NCI-H146 (cell line): ENCODE results near the gene SPOPL.
"Not testable (repeated sequence)": the region's sequence is repeated elsewhere in the genome, so short reads cannot be mapped to it uniquely, and the experiment has no call there.

Experiments
- DNase-seq: peaks from one replicate; lab custom pipeline; 2025; lab: John Stamatoyannopoulos, UW

Gene SPOPL

GRCh38 chr2:138523673-138524042, 22.1 kb downstream of the SPOPL start:
- not testable (repeated sequence) for DNase-seq

DNA sequence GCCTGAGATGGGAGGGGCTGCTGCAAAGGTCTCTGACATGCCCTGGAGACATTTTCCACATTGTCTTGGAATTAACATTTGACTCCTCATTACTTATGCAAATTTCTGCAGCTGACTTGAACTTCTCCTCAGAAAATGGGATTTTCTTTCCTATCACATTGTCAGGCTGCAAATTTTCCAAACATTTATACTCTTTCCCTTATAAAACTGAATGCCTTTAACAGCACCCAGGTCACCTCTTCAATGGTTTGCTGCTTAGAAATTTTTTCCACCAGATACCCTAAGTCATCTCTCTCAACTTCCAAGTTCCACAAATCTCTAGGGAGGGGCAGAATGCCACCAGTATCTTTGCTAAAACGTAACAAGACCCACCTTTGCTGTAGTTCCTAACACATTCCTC, 22.8 kb downstream of the SPOPL start:
- not testable (repeated sequence) for DNase-seq

- no peak for DNase-seq
These were observed 30.3 kb downstream of the SPOPL start for GRCh38 chr2:138531913-138532312.

DNA sequence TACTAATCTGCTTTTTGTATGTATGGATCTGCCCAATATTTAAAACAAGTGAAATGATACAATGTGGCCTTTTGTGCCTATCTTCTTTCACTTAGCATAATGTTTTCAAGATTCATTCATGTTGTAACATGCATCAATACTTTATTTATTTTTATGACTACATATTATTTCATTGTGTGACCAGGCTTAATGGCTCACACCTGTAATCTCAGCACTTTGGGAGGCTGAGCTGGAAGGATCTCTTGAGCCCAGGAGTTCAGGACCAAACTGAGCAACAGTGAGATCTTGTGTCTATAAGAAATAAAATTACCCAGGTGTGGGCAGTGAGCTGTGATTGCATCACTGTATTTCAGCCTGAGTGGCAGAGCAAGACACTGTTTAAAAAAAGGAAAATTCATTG, 33.2 kb downstream of the SPOPL start:
- DNase-seq, result no peak

DNA sequence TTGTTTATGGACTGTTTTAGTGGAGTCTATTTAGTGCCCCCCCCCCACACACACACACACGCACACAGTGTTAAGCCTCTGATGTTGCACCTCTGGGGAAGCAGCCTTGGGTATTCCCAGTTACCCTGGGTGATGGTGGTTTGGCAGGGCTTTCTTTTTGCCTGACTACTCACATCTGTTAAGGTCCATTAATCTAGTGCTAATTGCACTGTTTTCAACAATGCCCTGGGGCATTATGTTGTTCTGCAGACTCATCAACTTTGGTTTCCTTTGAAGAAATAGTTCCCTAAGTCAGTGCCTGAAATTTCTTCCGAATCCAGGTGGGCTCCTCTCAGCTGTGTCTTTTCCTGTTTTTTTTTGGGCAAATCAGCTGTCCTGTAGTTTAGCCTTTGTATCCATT, 34.7 kb downstream of the SPOPL start:
- DNase-seq, result peak; percentile 54

DNA sequence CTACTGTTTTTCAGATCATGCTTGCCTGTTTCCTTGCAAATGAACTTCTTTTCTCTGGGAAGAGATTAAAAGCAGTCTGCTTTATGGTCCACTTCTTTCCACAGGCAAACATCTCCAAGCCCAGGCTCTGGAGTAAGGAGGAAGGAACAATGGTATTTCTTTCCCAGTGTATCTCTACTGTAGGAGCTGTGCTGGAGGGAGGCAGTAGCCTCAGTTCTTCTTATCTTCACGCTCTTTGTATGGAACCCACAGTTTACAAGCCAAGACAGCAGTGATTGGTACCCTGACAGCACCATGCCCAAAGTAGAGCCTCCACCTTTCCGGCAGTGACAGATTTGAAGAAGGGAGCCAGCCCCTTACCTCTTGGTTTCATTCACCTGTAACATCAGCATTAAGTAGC, 35.2 kb downstream of the SPOPL start:
- no peak for DNase-seq

- DNase-seq, result no peak
These were observed 35.8 kb downstream of the SPOPL start for GRCh38 chr2:138537170-138537915.

GRCh38 chr2:138544206-138544605, 42.6 kb downstream of the SPOPL start:
- DNase-seq, result not testable (repeated sequence)

- DNase-seq, result no peak
These were observed 47.2 kb downstream of the SPOPL start for GRCh38 chr2:138548796-138549195.

DNA sequence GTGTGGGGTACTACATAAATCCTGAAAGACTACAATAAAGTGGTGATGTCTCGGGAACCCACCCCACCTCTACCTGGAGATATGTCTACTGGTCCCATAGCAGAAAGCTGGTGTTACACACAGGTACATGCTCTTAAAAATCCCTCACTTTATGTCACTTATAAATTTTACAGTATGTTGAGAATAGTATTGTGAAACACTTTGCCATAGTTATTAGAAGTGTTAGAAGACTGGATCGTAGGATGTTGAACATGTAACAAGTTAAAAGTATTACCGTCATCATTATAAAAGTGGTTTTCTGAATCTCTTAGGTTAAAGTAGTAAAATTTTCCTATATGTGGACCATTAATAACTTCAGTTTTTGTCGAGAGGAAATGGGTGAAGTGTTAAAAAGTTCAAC, 48.6 kb downstream of the SPOPL start:
- DNase-seq, result no peak

DNA sequence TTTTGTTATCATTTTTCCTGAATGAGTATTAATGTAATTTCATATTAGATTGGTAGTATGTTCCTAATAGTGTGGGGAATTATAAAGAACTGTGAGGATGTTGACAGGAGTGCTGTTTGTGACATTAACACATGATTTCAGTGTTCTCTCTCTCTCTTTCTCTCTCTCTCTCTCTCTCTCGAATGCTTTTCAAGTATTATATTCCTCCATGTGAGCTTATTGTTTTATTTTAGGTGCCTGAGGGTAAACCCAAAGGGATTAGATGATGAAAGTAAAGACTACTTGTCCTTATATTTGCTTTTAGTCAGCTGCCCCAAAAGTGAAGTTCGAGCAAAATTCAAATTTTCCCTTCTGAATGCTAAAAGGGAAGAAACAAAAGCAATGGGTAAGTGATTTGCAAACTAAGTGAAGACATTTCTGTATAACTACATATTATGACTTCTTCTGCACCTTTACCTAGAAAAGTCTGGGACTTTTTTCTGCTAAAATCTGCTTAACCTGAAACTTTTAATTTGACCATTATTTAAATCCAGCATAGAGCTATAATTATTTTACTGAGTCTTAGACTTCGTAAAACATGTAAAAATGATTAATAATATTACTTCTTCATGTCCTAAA, 49.2 kb downstream of the SPOPL start:
- DNase-seq, result no peak

DNA sequence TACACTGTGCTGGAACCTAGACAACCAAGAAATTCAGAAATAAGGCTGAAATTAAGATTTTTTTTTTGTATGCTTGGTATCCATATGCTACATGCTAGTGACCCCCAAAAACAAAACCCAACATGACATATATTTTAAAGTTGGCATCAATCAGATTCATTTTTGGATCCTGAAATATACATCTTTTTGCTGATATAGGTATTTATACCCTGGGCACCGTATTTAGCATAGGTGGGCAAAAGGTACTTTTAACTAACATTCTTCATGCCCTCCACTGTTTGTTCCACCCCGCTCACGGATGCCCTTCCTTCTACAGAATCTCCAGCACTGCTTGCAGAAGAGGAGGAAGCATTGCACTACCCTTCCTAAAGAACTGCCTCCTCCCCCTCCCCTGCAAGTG, 52.6 kb downstream of the SPOPL start:
- no peak for DNase-seq

GRCh38 chr2:138559641-138560040, 58.1 kb downstream of the SPOPL start:
- DNase-seq, result no peak

GRCh38 chr2:138564586-138565229, 63.1 kb downstream of the SPOPL start:
- DNase-seq, result no peak

- DNase-seq, result no peak
These were observed 63.6 kb downstream of the SPOPL start for GRCh38 chr2:138565230-138565598.

DNA sequence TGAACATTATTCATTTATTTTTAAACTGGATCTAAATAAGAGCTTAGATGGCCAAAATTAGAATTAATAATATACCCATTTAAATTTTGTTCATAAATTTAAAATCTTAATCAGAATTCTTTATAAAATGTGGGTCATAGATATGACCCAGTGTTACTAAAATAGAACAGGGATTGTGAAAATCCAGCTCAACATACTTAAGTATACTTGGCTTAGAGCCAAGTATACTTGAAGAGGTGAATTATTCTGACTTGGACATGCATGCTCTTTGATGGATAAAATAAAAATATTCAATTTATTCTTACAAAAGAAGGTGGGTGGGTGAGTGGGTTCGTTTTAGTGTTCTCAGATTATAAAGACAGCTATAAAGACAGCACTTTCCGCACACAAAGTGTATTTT, 70.7 kb downstream of the SPOPL start:
- no peak for DNase-seq

DNA sequence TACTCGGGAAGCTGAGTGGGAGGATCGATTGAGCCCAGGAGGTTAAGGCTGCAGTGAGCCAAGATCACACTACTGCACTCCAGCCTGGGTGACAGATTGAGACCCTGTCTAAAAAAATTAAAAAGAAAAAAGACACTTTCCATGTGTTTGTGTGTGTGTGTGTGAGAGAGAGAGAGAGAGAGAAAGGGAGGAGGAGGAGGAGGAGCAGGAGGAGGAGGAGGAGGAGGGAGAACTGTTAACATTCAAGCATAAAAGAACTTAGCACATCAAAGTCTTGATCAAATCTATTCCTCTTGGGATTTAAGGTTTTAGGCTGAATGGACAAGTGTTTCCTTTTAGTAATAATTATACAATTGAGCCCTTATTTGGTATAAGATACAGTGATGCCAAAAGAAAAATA, 75.5 kb downstream of the SPOPL start:
- DNase-seq, result no peak

GRCh38 chr2:138579556-138579955, 78.0 kb downstream of the SPOPL start:
- DNase-seq, result no peak

DNA sequence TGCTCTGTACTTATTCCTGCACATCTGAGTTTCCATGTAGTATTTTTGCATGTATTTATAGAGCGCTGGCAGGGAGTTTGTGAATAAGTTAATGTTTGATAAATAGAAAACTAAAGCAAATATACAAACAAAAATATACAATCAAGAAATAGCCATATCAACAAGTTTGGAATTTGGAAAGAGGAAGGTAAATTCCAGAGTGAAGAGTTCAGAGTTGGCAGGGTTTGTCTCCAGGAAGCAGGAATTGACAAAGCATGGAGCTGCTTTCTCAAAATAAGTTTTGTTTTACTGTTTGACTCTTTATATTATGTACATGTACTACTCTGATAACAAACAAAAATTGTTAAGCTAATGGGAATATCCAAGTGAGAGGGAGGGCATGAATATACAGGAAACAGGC, 80.3 kb downstream of the SPOPL start:
- DNase-seq, result no peak

DNA sequence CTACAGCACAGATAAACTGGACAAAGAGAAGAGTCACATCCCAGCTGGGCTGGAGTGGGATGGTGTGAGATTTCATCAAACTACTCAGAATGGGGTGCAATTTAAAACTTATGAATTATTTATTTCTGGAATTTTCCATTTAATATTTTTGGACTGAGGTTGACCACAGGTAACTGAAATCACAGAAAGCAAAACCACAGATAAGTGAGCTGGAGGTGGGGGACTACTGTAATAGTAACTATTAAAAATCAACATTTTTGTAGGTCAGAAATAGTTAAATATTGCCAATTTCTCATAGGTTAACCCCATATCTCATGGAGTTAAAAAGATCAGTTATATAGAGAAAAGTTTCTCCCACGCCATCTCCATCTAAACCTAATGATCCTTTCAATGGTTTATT, 88.1 kb downstream of the SPOPL start:
- no peak for DNase-seq

- DNase-seq, result no peak
These were observed 94.8 kb downstream of the SPOPL start for GRCh38 chr2:138596403-138596802.

- DNase-seq, result no peak
These were observed 99.3 kb downstream of the SPOPL start for GRCh38 chr2:138600732-138601457.
